HEK293T (cell line): ENCODE data around the gene MFRP.

ENCODE experiments used
- BHLHE40 ChIP-seq: fragments of 450-650 bp; IDR thresholded peaks from 2 replicates; pipeline ENCODE4 v1.6.1; 2016; ENCODE audit warnings: mild to moderate bottlenecking, moderate library complexity, borderline replicate concordance
- CTBP1 ChIP-seq: fragments of 450-650 bp; IDR thresholded peaks from 2 replicates; pipeline ENCODE4 v1.6.1; 2016; ENCODE audit warnings: borderline replicate concordance
- ELF4 ChIP-seq: fragments of 450-650 bp; IDR thresholded peaks from 2 replicates; pipeline ENCODE4 v1.6.1; 2017; ENCODE audit warnings: antibody characterized with exemption
- FOXK2 ChIP-seq: fragments of 450-650 bp; IDR thresholded peaks from 2 replicates; pipeline ENCODE4 v1.6.1; 2016; ENCODE audit warnings: mild to moderate bottlenecking
- FOXM1 ChIP-seq: fragments of 450-650 bp; IDR thresholded peaks from 2 replicates; pipeline ENCODE4 v1.6.1; 2017; ENCODE audit warnings: mild to moderate bottlenecking, borderline replicate concordance
- L3MBTL2 ChIP-seq: fragments of 450-650 bp; conservative IDR thresholded peaks from 2 replicates; pipeline ENCODE4 v1.6.1; 2016; ENCODE audit warnings: mild to moderate bottlenecking
- LEF1 ChIP-seq: fragments of 450-650 bp; IDR thresholded peaks from 2 replicates; pipeline ENCODE4 v1.6.1; 2017; ENCODE audit warnings: mild to moderate bottlenecking, borderline replicate concordance
- NFRKB ChIP-seq: fragments of 450-650 bp; IDR thresholded peaks from 2 replicates; pipeline ENCODE4 v1.6.1; 2016; ENCODE audit warnings: mild to moderate bottlenecking, moderate library complexity
- PKNOX1 ChIP-seq: fragments of 450-650 bp; IDR thresholded peaks from 2 replicates; pipeline ENCODE4 v1.6.1; 2016
- SP1 ChIP-seq: fragments of 450-650 bp; IDR thresholded peaks from 2 replicates; pipeline ENCODE4 v1.6.1; 2017
- SUZ12 ChIP-seq: fragments of 450-650 bp; IDR thresholded peaks from 2 replicates; pipeline ENCODE4 v1.6.1; 2016; ENCODE audit warnings: mild to moderate bottlenecking
- TARDBP ChIP-seq: fragments of 450-650 bp; IDR thresholded peaks from 2 replicates; pipeline ENCODE4 v1.6.1; 2016
- ZNF384 ChIP-seq: fragments of 450-650 bp; IDR thresholded peaks from 2 replicates; pipeline ENCODE4 v1.6.1; 2016

- TF ChIP-seq L3MBTL2 (no peak), SP1 (no peak), BHLHE40 (no peak), LEF1 (no peak), FOXM1 (no peak), ELF4 (no peak), FOXK2 (no peak), CTBP1 (no peak), SUZ12 (no peak), PKNOX1 (no peak), NFRKB (no peak), TARDBP (no peak), ZNF384 (no peak)
Observed at GRCh38 chr11:119307219-119307618, 39.3 kb downstream of the MFRP start.
